HG03103 (cell line): ENCODE measurements around the gene APEH.
A peak's percentile ranks its signal among the peaks of the same experiment; 100 is the strongest.

ENCODE experiments used
- ATAC-seq: cut with Tn5 transposase; IDR thresholded peaks from one replicate; pipeline ENCODE4 v1.9.1; 2021; ENCODE audit warnings: low read depth; ENCODE audit not compliant: unreplicated experiment

Gene APEH

DNA sequence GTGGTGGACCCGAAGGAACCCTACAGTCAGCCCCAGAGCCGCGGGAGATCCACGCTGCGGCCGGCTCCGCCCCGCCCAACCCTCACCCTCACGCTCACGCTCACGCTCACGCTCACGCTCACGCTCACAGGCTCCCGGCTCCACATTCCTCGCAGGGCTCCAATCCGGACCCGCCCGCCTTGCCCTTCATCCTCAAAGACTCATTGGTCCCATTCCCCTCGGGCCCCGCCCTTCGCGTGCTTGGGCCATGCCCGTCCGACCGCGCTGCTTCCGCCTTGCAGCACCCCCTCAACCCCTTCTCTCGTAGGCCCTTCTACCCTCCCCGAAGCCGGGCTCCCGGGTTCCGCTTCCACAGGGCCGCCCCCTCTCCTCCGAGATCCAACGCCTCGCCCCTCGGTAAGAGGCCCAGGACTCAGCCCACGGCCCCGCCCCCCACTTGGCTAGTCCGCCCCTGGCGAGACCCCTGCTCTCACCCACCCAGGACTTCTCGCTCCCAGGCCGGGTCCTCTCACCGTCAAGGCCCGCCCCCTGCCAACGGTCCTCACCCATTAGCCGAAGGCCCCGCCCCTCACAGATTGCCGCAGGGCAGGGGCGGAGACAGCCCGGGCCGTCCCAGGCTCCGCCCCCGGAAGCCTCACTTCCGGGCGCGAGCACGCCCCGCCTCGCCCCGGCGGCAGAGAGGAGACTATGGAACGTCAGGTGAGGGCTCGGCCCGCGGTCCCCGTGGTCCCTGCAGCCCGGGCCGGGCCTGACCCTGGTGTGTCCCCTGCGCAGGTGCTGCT is at the start of gene APEH:
Gene APEH (plus strand): TSS at position 637 of the 782 bp plus-strand sequence. CDS start 51 bp downstream, at position 688.
- ATAC-seq, result peak; percentile 74

DNA sequence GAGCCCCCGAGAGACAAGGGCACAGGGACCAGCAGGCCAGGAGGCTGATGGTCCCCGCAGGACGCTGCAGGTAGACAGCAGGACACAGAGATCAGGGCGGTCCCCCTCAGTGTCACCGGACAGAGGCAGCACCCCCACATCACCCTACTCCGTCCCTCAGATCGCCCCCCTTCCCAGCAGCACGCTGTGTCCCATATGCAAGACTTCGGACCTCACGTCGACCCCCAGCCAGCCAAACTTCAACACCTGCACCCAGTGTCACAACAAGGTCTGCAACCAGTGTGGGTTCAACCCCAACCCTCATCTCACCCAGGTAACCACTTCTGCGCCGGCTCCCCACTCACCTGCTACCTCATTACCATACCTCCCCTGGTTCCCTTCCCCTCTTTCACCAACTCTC is 49.1 kb upstream of the APEH start:
- no peak for ATAC-seq

DNA sequence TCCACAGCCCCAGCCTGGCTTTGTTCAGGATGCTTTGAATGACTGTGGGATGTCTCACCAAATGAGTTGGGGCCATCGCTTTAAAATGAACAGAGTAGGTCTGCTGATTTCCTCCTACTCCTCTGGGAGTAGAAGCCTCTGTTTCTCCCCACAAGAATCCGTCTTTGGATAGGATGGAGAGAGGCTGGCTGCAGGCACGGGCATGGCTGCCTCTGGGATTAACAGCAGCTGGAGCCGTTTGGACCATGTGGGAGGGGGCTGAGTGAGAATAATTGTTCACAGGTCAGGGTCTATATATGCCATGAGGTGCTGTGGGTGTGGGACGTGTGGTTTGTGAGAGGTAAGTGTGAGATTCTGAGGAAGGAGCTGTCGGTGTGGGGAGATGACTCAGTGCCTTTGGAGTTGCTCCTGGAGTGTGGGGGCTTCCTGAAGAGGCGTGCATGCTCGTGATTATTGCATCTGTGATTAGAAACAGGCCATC is 48.0 kb upstream of the APEH start:
- no peak for ATAC-seq

DNA sequence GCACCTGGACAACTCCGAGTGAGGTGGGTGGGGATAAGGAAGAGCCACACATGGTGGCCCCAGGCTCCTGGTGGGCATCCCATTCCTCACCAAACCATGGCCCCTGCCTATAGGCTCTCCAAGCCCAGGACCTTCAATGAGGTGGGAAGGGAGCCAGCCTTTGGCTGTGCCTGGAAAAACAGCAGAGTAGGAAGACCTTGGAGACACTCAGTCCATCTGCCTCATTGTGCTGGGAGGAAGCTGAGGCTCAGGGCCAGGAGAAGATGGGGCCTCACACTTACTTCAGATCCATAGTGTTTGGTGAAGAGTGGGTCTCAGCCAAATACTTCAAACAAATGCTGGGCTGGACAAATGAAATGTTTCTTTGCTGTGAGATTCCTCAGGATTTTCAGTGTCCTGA is 47.4 kb upstream of the APEH start:
- ATAC-seq, result no peak

DNA sequence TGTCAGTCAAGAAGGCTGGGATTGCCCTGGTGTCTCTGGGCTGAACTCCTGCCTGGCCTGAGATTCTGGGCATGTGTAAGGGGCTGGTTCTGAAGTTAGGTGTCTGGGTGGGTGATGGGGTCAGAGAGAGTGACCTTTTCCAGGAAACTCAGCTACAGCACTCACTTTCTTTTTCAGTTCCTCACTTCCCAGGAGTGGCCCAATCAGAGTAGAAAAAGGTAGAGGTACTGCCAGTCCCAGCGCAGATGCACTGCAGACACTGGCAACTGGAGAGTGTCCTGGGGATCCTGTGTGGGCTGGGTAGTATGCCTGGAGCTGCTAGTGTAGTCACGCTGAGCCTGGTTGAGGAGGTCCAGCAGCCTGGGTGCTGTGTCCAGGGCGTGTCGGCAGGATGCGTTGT is 46.5 kb upstream of the APEH start:
- no peak for ATAC-seq

DNA sequence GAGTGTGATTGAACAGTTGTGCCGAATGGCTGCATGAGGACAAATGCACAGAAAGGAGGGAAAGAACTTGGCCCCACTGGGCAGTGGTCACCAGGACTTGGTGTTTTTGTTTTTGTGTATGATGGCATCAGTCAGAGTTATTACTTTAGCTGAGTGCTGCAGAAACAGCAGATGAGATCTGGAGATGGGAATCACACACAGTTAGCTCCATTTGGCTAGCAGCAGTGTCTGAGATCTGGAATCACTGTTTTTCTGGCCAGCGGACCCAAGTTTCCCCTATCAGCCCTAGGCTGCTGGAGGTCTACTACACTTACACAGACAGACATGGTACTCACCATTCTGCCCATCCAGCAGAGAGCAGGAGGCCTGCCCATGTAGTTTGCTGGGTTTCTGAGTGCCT is 45.9 kb upstream of the APEH start:
- no peak for ATAC-seq

DNA sequence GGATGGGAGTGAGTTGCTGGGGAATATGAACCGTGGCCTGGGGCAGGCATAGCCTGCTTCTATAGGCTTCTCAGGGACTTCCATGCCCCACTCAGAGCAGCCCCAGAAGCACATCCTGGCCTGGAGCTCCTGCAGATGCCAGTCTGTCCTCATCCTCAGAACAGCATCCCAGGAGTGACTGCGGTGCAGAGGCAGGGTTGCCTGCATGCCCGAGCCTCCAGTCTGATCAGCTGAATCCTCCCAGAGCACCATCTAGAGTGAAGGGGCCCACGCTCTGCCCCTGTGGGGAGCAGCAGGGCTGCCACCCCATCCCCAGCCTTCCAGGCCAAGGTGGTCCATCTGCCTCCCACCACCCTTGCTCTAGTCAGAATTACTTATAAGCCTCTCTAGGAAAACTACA is 44.7 kb upstream of the APEH start:
- no peak for ATAC-seq

DNA sequence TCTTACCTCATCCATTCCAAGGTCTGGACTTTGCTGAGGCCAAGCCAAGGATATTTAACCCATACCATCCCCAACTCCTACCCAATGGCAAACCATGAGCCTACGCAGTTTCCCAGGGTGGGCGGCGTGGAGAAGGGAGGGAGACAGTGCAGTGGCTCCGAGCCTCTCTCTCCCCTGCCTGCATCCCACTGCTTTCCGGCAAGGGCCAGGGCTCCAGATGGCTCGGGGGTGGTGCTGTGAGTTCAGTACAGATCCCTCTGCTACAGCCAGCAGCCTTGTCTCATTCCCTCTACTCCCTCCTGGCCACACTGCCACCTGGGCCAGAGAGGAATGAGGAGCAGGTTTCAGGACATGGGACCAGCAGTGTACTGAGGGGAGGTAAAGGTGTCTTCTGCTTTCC is 44.3 kb upstream of the APEH start:
- no peak for ATAC-seq

DNA sequence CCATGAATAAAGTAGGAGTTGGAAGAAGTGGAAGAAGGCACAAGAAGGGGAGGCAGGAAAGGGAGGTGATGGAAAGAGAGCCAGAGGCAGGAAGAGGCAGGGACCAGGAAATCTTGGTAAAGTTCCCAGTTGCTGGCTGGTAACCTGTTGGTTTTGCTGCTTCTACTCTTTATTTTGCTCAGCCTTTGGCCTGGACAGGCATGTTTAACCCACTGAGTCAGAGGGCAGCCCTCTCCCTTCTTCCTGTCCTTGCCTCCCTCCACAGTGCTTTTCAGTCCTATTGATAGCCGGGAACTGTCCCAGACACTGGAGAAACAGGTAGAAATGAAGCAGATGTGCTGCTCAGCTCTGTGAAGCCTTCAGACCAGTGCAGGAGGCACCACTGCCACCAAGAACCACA is 43.4 kb upstream of the APEH start:
- ATAC-seq, result no peak

DNA sequence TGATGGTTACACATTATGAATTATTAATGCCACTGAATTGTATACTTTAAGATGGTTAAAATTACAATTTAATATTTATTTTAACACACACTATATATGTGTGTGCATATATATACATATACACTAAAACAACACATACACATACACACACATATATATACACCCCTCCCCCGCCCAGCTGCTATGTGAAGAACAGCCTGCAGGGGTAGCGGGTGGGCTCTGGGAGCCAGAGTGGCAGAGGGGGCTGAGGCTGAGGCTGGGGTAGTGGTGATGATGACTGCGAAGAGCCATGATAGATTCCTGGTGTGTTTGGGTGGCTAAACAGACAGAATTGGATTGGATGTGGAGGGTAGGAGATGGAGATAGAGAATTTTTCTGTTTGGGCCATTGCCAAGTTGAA is 39.4 kb upstream of the APEH start:
- ATAC-seq, result no peak

DNA sequence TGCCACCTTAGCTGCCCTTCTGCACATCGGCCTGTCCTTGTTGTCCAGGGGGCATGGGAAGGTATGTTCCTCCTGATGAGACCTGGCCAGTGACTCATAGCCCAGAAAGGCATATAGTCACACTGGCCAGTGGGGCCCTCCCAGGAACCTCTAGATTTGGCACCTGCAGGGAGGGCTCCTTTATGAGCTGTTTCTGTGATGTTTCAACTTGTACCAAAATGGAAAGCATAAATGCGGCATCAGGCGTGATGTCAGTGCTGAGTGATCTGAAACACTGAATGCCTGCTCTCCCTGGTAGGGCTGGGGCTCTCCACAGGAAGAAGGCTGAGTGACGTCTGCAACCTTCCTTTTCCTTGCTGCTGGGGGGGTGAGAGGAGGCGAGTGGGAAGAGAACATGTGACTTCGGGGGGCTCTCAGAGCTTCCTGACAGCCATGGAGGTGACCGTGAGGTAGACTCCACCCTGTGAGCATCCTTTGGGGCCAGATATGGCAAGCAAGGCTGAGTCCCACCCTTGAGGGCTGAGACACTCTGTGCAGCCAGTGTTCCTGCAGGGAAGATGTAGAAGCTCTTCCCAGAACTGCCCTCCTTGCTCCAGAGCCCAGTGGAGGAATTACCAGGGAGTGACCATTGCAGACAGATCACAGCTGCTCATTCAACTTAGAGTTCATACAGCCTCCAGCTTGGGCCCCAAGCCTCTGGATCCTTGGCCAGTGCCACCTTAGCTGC is 37.1 kb upstream of the APEH start:
- ATAC-seq, result no peak

DNA sequence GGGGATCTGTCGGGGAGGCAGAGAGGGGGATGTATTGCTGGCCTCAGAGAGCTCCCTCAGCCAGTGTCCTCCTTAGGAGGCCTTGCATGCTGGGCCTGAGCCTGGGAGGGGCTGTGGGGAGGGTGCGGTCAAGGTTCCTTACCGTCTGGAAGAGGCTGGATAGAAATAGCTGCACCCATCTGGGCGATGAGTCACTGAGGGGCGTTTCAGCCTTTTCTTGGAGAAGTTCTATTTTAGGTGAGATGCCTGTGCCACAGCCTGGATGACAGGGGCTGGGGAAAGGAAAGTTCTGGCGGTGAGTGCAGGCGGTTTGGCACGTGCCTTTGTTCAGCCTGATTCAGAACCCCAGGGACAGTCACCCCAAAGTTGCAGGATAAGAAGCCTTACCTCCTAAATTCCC is 35.7 kb upstream of the APEH start:
- no peak for ATAC-seq

DNA sequence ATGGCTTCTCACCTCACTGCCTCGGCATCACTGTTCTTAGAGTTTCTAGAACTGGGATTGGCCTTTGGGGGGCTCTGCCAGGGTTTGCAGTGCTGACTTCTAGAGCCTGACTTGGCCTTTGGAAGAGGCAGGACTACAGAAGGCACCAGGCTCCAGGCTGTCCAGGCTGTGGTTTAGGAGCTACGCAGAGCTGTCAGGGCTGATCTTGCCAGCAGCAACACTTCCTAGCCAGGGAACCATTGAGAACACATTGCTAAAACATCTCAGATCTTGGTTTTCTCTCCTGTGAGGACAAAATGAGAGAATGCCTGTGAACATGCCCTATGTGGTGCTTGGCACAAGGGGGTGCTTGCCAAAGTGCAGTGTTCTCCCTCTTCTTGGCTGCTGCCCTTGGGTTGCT is 34.6 kb upstream of the APEH start:
- no peak for ATAC-seq

DNA sequence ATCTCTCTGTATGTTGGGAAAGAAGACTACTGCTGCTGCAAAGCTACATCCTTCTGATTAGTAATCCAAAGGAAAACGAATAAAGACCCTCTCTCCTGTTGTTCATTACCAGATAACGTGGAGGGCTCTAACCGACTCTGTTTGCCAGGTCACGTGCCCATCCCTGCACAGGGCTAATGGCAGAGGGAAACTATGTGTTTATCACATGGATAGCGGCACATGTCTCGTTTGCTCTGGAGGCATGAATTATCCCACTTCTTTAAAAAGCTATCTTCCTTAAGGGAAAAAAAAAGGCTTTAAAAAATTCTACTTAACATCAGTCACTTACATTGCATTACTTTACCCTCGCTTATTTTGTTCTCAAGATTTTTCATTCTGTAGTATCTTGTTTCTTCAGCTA is 32.9 kb upstream of the APEH start:
- ATAC-seq, result no peak

DNA sequence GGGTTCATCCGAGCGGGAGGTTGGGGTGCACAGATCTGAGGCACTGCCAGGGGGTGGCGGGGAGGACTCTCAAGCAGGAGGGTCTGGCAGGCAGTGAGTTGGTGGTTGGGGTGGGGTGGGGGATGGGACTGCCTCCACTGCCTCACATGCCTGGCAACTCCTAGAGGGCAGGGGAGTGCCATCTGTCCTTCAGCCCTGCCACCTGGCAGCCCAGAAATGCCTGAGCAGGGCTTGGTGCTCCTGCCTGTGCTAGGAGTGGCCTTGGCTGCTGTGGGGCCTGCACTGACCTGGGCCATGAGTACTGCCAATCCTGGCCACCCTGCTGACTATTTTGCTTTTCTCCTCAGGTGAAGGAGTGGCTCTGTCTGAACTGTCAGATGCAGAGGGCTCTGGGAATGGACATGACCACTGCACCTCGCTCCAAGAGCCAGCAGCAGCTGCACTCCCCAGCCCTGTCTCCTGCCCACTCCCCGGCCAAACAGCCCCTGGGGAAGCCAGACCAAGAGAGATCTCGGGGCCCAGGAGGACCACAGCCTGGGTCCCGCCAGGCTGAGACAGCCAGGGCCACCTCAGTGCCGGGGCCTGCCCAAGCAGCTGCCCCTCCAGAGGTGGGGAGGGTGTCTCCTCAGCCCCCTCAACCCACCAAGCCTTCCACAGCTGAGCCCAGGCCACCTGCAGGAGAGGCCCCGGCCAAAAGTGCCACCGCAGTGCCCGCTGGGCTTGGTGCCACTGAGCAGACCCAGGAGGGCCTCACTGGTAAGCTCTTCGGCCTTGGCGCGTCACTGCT is 32.0 kb upstream of the APEH start:
- ATAC-seq, result no peak

DNA sequence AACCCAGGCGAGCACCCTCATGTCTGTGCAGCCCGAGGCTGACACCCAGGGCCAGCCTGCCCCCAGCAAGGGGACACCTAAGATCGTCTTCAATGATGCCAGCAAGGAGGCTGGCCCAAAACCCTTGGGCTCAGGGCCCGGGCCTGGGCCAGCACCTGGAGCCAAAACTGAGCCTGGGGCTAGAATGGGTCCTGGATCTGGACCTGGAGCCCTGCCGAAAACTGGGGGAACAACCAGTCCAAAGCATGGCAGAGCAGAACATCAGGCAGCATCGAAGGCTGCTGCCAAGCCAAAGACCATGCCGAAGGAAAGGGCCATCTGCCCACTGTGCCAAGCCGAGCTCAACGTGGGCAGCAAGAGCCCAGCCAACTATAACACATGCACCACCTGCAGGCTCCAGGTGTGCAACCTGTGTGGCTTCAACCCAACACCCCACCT is 31.4 kb upstream of the APEH start:
- no peak for ATAC-seq

DNA sequence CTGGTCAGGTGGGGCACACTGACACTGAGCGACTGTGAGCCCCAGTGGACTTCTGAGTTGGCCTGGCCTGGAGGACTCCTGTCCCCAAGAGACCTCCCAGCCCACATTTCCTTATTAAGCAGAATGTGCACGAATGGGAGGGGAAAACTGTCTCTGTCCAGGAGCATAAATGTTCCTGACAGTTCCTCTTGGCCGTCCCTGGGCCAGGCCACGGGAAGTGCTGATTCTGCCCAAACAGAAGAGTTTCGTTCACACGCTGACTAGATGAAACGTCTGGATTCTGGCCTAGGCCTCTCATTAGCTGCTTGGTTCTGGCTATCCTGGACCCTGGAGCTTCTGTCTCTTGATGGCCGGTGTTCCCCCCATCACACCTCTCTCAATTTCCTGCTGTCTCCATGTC is 29.5 kb upstream of the APEH start:
- ATAC-seq, result no peak

DNA sequence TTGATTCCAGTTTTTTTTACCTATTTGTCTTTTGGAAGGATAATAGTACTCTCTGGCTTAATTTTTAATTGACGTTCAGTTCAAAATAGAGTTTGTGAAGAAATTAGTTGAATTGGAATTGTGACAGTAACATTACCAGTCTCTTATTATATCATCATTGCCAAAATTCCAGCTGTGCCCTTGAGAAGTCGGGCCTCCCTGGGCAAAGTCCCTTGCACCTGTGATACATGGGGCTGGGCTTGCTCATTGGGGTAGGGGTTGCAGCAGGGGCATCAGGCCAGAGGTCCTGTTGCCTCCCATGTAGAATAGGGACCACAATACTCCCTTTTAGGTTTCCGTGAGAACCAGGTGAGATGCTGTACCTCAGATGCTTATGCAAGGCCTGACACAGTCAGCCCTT is 27.9 kb upstream of the APEH start:
- ATAC-seq, result no peak

DNA sequence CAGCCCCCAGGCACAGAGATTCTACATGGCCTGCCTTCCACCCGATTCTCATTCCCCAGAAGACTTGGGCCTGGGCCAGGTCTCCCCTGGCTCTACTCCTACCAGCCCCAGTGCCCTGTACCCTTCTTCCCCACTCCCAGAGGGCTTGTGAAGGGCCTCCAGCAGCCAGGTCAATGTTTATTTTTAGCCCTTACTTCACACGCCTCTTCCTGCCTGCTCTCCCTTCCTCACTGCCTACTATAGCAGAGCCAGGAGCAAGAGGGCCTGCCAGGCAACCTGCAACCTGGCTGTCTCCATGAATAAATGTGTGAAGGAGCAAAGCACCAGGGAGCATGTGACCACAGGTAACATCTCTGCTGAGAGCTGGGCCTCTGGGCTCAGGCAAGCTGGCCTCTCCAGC is 26.4 kb upstream of the APEH start:
- no peak for ATAC-seq

DNA sequence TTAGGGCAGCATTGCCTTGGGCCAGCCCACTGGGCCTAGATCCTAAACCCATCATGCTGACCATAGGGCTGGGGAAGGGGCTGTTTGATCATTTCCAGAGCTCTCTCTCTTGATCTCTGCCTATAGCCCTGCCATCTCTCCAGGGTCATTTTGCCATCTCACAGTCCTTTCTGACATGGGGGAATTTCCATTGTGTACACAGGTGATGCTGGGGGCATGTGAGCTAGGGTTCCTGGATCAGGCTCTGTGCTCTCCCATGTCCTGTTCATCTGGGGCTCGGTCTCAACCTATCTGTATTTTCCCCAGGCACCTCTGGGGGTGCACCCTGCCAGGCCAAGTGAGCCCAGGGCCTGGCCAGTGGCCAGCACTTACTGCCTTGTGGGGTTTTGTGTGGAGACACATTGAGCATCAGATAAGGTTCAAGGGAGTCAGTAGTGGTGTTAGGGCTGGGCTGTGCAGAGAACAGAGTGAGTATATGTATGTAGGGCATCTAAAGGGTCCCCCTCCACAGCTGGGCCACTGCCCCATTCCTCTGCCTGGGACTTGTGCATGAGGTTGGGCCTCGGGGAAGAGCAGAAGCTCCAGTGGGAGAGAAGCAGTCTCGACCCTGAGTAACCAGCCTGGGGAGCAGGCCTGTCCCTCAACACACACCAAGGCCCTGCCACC is 25.7 kb upstream of the APEH start:
- ATAC-seq, result no peak

DNA sequence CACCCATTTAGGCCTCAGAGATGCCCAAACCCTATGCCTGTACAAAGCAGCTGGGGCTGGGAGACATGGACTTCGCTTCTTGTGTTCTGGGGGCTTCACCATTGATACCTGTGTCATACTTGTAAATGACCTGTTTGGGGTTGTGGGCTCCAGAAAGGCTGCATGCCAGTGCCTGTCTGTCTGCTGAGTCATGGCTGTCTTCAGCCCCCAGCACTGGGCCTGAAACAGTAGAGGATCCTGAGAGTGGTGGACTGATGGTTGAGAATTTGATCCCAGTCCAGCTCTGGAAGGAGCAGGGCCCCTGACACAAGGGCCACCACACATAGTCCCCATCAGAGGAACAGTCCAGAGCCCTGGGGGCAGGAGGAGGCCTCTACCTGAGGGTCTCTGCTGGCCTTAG is 24.6 kb upstream of the APEH start:
- ATAC-seq, result no peak
